A172 (cell line): ENCODE data around the gene ANKDD1A. TPM values are rescaled to one million over a fixed set of nuclear protein-coding genes. Genes with fewer than 3 reads are reported as not detected.

Experiments
- DNase-seq: peaks from one replicate; pipeline ENCODE4 v3.0.0-alpha.2; 2015; ENCODE audit warnings: low spot score
- total RNA-seq: library from RNA; depleted of rRNA; stranded (reverse); fragments of >200 nt; shearing (Covaris generic); gene quantifications from 2 replicates; pipeline ENCODE4 v1.2.3, GENCODE V29; 2014

Gene ANKDD1A
- total RNA-seq, 1 experiment from 2014 or later: 15.7 TPM

DNA sequence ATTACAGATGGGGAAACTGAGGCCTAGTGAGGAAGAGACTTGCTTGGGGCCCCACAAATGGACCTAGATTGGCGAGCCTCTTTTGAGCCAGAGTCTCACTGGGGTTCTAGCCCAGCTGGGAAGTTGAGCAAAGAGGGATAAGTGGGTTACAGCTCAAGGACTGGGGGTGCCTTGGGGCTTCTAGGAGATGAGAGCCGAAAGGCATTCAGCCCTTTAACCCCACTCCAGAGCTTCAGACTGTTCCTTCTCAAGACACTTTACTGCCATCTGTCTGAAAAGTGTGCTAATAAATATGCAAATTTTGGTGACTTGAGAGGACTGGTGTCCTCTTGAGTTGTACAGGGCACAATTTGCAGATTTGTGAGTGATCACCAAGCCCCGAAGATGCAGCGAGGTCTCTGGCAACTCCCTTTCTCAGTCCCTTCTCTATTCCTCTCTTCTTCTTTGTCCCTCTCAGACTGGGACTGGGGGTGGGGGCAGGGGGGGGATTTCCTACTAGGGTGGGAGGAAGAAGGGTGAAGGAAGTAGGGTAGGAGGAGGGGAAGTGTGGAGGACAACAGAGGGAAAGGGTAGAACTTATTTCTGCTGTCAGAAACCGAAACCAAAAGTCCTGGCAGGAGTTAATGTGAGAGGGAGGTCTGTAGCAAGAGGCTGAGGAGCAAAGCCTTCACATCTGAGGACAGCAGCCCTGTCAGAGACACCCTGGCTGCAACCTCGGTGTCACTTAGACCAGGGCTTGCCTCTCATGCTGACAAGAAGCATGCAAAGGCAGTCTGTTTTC lies 16.2 kb upstream of the ANKDD1A start:
- peak; percentile 55 for DNase-seq

DNA sequence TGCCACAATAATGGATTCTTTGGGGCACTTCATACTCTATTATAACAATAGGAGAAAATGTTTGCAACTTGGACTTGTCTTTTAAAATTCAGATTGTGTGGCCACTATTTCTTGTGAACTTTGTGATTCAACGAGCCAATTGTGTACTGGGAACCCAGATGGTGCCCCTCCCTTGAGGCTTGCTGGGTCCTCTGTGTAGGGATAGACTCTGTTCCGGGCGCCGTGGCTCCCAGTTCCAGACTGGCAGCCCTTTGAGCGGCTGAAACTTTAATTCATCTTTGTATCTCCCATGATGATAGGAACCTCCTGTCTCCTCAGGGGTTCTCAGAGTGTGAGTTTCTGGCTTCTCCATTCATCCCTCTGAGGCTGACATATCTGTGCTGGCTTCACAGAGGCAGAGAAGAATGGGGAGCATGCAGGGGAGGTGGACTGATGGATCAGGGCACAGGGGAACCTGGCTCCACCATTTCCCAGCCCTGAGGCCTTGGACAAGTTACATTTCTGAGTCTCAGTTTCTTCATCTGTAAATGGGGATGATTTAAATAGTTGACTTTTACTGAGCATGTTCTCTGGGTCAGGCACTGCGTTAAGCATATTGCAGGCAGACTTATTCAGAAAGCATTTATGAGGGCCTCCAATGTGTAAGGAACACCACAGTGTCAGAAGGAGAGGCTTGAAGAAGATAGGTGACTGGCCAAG lies 15.2 kb upstream of the ANKDD1A start:
- DNase-seq: no peak

DNA sequence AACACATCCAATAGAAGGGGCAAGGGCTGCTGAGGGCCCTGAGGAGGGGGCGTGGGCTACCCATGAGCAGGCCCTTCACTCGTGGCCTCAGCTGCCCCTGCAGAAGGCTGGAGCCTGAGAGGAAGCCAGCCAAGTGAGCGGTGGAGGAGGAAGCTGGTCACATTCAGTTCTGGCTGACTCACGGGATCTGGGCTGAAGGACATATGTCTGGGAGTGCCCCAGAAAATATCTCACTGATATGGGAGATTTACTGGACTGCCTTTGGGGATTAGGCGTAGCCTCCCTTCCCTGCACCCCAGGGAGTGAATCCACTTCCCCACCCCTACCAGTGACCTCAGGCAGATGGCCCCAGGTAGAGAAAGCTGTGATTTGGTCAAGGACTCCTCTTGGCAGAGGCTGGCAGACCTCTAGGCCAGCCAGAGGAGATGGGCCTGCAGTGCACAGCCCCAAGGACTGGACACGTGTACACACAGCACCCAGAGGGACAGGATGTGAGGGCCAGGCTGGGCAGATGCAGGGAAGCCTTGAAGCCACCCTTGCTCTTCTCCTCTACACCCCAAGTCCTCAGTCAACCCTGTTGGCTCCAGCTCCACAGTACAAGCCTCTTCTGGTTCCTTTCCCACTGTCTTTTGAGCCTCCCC lies 14.2 kb upstream of the ANKDD1A start:
- DNase-seq: peak; percentile 86

DNA sequence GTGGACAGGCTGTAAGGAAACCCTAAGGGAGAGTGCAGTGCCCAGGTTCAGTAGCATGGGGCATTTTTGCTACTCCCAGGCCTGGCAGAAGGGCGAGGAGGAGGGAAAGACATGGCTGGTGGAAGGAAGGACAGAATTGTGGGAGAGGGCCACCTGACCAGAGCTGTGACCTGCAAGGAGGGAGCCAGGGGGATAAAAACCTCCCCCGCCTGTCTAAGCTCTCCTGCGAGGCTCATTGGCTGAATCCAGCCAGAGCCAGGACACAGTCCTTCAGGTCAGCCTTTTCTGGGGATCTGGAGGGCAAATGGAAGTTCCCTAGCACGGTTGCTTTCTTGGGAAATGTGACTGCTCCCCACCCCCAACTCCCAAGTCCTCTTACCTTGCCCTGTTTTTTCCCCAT lies 13.3 kb upstream of the ANKDD1A start:
- DNase-seq: no peak

DNA sequence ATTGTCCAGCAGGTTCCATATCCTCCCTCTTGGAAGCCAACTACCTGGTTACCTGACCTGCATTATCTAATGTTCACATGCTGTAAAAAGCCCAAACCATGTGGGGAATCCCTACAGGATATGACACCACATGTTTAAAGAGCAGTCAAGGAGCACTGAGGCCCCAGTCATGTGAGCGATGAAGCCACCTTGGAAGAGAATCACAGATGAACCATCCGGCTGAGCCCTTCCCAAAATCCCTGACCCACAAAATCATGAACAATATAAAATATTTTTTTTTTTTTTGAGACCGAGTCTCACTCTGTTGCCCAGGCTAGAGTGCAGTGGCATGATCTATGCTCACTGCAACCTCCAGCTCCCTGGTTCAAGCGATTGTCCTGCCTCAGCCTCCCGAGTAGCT lies 10.6 kb upstream of the ANKDD1A start:
- DNase-seq: no peak

DNA sequence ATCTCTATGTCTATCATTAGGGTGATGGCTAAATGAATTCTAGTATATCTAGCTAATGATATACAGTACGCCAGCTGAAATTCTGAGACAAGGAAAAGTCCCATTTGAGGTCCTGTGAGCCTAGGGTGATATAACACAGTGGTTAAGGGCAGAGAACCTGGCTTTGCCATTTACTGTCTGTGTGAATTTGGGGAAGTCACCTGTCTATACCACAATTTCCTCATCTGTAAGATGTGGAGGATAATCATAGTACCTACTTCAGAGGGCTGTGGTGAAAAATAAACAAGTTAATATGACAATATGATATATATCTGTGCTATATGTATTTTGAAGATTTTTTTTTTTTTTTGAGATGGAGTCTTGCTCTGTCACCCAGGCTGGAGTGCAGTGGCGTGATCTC lies 9.8 kb upstream of the ANKDD1A start:
- DNase-seq: no peak

DNA sequence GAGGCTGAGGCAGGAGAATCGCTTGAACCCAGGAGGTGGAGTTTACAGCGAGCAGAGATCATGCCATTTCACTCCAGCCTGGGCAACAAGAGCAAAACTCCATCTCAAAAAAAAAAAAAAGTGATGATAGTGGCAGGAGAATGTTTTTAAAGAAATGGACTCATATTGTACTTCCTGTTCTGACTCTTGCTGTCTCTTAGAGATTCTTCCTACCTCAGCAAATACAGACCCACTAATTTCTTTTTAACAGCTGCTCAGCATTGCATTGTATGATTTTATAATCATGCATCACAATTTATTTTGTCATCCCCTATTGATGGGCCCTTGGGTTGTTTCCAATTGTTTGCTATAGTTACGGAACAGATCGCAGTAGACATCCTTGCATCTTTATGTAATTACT lies 8.8 kb upstream of the ANKDD1A start:
- DNase-seq: no peak

DNA sequence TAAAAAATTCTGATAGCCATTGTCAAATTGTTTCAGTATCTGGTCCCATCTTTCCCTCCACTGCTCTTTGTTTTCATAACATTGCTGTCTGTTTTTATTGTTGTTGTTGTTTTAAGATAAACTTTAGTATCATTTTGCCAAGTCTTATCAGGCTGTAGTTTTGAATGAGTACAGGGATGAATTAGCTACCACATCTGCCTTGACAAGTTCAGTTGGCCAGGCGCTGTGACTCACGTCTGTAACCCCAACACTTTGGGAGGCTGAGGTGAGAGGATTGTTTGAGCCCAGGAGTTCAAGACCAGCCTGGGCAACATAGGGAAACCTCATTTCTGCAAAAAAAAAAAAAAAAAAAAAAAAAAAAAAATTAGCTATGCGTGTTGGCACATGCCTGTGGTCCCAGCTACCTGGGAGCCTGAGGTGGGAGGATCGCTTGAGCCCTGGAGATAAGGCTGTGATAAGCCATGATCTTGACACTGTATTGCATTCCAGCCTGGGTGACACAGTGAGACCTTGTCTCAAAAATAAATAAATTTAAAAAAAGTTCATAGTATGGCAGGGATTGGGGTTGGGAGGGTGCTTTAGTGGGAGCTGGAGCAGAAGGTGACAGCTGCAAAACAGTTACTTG lies 8.3 kb upstream of the ANKDD1A start:
- no peak for DNase-seq

DNA sequence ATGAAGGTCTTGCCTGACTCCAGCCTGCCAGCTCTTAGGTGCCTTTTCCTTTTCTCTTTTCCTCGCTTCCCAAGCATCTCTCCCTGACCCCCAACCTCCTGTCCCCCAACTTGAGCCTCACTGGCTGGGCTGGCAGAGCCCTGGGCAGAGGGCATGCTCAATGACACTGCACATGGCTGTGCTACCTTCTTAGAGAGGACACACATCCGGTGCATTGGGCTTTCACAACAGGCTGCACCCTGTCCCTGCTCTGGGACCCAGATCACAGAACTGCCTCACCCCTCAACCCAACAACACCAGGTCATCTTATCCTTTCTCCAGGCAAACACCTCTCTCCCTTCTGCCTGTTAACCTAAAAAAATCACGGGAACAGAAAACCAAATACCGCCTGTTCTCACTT lies 7.5 kb upstream of the ANKDD1A start:
- no peak for DNase-seq

DNA sequence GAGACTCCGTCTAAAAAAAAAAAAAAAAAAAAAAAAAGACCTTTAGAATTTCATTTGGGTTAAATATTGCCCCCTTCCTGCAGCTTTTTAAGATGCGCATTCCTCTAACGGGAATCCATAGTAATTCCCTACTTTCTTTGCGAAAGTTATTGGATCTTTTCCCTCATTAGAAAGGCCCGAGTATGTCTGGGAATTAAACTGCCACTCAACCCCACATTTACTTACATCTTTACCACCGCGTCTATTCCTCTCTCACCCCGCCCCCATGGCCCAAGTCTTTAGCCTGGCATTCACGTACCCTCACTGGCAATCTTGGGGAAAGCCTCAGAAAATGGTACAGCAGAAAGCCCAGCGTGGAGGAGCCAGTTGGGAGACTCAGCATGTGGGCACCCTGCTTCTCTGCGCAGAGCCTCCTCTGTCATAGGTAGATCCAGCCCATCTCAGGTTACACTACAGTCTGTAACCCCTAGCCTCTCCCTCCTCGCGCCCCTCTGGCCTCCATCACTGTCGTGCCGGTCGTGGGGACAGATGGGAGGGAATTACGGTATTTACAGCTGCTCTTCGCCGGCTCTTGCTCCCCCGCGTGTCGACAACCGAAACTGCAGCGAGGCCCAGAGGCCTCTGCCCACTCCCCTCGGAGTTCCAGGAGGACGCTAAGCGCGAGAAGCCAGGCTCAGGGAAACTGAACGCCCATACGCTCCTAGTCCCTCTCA lies 6.4 kb upstream of the ANKDD1A start:
- no peak for DNase-seq

DNA sequence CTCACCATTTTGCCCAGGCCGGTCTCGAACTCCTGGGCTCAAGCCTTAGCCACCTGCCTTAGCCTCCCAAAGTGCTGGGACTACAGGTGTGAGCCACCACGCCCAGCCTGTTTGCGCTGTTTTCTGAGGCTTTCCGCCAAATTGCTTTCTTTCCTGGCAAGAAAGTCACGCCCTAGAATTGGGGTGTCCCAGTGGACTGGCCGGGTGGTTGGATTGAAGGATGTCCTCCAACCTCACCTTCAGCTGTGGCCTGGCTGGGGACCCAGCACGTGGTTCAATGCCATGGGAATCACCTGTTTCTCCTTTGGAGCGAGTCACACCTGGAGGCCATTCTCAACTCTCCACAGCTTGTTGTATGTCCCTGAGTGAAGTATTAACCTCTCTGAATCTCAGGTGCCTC lies 5.8 kb upstream of the ANKDD1A start:
- no peak for DNase-seq

DNA sequence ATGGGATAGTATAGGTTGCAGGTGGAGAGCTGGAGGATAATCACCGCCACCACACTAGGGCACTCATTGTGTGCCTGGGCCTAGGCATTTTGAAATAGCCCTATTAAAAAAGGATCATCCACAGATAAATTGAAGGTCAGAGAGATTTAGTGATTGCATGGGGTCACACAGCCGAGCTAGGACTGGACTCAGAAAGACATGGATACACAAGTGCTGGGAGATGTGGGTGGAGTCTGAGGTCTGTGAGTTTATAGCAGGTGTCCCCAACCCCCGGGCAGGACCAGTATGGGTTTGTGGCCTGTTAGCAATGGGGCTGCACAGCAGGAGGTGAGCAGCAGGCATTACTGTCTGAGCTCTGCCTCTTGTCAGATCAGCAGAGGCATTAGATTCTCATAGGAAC lies 5.3 kb upstream of the ANKDD1A start:
- no peak for DNase-seq

DNA sequence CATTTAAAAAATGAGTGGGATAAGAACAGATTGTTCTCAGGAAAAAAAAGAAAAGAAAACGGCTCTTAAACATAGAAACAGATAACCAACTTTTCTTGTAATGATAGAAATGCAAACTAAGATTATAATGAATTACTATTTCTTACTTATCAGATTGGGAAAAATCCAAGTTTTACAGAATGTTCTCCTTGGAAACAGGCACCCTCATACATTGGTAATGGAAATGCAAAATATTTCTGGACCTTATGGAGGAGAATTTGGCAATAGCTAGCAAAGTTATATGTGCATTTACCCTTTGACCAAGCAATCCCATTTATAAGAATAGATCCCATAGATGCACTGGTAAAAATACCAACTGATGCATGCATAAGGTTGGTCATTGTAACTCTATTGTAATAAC lies 3.7 kb upstream of the ANKDD1A start:
- DNase-seq: no peak

DNA sequence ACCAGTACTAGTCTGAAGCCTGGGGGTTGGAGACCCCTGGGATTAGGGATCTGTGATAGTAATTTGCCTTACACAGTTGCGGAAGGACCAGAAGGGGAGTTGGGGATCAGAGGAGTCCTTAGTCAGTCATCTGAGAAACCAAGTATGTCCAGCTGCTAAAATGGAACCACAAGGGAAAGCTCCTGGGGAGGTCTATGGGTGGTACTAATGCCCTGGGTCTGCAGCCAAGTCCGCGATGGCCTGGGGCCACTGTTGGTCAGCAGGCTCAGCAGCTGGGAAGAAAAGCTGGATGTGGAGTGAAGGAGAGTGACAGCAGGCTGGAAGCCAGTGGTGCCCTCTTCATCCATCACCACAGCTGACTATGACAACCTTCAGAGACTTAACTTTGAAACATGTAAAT lies 2.2 kb upstream of the ANKDD1A start:
- DNase-seq: no peak

DNA sequence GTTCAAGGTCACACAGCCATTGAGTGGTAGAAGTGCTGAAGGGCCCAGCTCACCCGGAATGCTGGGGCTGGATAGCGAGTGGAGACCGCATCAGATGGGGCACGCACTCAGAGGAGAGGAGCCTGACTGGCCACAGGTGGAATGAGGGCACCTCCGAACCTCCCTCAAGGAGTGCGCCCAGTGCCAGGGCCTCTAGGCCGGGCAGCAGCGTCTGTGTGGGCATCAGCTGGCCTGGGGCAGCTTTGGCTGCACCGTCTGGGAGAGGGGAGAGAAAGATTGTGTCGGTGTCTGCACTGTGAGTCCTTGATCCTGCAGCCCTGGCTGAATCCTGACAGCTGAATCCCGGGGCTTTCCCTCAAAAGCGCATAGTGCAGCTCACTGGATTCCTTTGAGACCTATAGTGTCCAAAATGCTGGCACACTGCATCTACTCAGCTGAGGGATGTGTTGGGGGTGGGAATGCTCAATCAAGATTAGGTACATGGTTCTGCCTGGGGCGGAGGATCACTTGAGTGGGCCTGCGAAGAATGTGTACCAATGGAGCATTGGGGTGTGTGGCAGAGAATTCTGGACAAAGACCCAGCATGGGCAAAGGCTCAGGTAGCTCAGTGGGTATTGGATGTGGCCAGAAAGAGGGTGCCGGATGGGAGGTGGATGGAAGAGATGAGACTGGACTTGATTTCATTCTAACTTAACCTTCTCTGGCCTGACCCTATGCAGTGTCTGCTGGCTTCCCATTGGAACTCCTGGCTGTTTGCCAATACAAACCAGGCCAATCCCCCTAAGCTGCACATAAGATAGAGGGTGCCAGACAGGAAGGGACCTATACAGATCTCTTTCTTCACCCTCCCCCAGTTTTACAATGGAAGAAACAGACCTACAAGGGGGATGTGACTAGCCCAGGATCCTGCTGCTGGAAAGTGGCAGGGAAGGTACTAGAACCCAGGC lies 950 bp downstream of the ANKDD1A start:
- DNase-seq: no peak

DNA sequence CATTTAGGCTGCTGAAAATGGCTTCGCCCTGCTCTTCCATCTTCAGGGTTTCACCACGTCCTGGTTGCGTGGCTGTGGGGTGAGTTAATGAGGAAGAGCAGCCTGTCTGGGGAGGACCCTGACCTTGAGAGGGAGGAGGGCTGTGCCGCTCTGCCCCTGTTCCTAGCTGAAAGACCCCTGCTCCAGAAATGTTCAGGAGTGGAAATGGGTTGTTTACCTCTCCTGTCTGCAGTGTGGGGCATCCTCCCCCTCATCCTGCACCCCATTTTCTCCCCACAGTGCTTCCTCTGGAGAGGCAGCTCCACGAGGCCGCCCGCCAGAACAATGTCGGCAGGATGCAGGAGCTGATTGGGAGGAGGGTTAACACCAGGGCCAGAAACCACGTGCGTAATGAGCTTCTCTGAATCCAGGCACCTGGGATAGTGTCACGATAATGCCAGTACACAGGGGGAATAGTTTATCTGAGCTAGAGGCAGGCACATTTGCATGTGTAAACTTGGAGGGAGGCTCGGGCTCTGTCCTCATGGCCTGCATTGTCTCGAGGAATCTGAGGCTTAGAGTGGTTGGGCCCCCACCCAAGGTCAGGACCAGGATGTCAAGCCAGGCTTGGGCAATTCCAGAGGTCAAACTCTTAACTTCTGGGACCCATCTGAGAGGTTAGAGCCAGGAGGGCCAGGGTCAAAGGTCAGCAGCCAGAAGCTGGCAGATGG lies 4.0 kb downstream of the ANKDD1A start:
- DNase-seq: no peak

DNA sequence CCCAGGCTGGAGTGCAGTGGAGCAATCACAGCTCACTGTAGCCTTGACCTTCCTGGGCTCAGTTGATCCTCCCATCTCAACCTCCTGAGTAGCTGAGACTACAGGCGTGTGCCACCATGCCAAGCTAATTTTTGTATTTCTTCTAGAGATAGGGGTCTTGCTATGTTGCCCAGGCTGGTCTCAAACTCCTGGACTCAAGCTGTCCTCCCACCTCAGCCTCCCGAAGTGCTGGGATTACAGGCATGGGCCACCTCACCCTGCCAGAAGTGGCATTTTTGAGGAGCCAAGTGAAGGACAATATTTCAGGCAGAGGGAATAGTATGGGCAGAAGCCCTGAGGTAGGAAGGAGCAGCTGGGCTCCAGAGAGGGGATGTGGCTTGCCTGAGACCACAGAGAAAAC lies 4.7 kb downstream of the ANKDD1A start:
- DNase-seq: no peak

DNA sequence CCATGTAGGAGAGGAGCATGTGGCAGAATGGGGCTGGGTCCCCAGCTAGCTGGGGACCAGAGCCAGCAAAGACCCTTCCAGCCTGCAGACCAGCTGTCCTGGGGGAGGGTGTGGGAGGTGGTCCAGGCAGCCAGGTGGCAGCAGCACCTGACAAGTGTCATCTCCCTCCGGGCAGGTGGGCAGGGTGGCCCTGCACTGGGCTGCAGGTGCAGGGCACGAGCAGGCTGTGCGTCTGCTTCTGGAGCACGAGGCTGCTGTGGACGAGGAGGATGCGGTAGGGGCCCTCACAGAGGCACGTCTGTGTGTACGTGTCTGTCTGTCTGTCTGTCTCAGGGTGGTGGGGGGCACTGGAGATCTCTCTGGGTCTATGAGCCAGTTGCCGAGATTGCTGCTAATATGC lies 5.5 kb downstream of the ANKDD1A start:
- DNase-seq: no peak

DNA sequence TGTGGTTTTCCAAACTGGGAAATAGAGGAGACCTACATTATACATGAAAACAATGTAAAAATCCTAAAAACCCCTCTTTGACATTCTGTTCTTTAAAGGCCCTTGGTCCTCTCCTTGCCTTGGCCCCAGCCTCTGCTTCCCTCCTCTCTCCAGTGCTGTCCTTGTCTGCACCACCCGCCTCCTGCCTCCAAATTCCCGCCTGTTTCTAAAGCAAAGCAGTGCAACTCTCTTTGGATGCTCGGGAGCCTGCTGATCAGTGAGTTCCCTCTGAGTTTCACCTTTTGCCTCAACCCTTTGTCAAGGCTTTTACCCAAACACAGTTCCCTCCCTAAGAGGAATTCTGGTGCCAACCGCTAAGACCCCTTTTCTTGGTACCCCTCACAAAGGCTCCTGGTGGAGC lies 8.0 kb downstream of the ANKDD1A start:
- no peak for DNase-seq

DNA sequence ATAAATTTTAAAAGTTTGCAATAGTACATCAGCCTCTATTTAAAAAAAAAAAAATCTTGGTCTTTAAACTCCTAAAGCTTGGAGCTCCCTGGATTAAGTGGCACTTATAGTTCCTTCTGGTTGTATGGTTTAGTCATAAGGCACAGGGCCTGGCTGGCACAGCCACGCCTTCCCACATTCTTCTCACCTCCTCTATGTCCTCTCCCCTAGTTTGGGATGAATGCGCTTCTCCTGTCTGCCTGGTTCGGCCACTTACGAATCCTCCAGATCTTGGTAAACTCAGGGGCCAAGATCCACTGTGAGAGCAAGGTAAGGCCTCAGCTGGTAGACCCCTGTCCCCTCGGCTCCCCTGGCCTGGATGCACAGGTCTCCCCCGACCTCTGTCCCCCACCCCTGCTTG lies 10.0 kb downstream of the ANKDD1A start:
- DNase-seq: peak; percentile 18
